ENCODE results near the gene SPACA6. TPM values are rescaled to one million over a fixed set of nuclear protein-coding genes. Genes with fewer than 3 reads are reported as not detected.

Gene SPACA6
- total RNA-seq, 1 donor from 2014 or later, result 13.9 TPM

- intact Hi-C loops (cut with micrococcal nuclease), result no loop called here
- ATAC-seq, result peak; percentile 33
- peak; percentile 88 for DNase-seq
Measured at GRCh38 chr19:51702103-51702824, 9.1 kb downstream of the SPACA6 start.

GRCh38 chr19:51702825-51703574 lies 9.9 kb downstream of the SPACA6 start:
- peak; percentile 1 for ATAC-seq
- DNase-seq, result peak; percentile 50
- intact Hi-C loops (cut with micrococcal nuclease), result no loop called here

- ATAC-seq (peak; percentile 95), DNase-seq (peak; percentile 99)
- intact Hi-C loops (cut with micrococcal nuclease), result no loop called here
Measured at GRCh38 chr19:51703575-51704515, 10.7 kb downstream of the SPACA6 start.

DNA sequence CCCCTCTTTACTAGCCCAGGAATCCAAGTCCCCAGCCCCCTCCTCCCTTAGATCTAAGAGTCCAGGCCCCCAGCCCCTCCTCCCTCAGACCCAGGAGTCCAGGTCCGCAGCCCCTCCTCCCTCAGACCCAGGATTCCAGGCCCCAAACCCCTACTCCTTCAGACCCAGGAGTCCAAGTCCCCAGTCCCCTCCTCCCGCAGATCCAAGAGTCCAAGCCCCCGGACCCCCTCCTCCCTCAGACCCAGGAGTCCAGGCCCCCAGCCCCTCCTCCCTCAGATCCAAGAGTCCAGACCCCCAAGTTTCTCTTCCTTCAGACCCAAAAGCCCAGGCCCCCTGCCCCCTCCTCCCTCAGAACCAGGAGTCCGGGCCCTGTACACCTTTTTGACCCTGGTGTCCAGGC lies 11.5 kb downstream of the SPACA6 start:
- ATAC-seq (no peak), DNase-seq (no peak)
- intact Hi-C loops (cut with micrococcal nuclease), result no loop called here

DNA sequence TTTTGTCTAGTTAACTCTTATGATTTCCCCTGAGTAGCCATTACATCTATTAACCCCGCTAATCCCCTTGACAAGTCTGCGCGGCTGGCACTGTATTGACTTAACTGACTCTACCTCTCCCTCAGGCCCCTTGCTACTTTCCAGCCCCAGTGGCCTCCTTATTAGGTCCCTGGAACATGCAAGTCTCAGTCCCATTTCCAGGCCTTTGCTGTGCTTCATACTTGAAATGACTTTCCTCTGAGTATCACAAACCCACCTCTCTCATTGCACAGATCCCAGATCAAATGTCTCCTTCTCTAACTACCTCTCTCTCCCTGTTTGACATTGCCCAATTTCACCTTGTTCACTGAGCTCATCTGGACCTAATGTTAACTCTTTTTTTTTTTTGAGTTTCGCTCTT lies 13.2 kb downstream of the SPACA6 start:
- intact Hi-C loops (cut with micrococcal nuclease), result no loop called here
- no peak for ATAC-seq

DNA sequence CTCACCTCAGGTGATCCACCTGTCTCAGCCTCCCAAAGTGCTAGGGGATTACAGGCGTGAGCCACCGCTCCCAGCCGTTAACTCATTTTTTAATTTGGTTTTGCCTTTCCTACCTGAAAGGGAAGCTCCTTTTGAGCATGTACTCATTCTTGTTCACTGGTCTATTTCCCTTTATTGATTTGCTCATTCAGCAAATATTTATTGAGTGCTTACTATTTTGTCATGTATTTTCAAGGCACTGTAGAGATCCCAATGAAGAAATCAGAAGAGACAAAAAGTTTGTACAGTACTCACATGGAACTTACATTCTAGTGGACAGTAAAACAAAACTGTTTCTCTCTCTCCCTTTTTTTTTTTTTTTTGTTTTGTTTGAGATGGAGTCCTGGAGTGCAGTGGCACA lies 13.8 kb downstream of the SPACA6 start:
- ATAC-seq (no peak), DNase-seq (no peak)
- intact Hi-C loops (cut with micrococcal nuclease), result no loop called here

More for the DNA sequence above, 13.2 kb downstream of the SPACA6 start:
- no peak for DNase-seq

- intact Hi-C loops (cut with micrococcal nuclease), result no loop called here
- DNase-seq (no peak), ATAC-seq (no peak)
Measured at GRCh38 chr19:51708811-51709210, 15.7 kb downstream of the SPACA6 start.

DNA sequence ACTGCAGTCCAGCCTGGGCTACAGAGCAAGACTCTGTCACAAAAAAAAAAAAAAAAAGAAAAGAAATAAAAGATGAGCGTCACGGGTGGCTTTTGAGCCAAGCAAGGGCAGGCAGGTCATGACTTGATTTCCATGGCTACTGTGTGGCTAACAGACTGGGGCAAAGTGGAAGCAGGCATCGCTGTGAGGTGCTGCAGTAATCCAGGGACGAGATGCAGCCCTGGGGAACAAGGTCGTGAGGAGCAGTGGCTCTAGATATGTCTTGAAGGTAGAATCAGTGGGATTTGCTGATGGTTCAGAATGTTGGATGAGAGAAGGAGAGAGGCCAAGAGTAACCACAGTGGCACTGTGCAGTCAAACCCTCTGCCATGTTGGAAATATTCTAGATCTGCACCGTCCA lies 16.4 kb downstream of the SPACA6 start:
- intact Hi-C loops (cut with micrococcal nuclease), result no loop called here
- DNase-seq (no peak), ATAC-seq (no peak)

DNA sequence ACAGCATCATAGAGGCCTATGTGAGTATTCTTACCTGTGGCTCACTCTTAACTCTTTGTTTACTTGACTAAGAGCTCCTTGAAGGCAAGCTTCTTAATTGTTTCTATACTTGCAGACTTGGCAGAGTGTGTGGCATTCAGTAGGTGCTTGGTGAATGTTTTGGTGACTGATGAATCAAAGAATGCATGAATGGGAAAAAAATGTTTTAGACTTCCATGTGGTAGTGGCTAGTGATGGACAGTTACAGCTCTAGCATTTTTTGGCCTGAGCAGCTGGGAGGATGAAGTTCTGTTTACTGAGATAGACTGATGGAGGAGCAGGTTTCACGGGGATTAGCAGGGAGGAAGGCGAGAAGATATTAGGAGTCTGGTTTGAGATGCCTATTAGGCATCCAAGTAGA lies 17.0 kb downstream of the SPACA6 start:
- DNase-seq (no peak), ATAC-seq (no peak)
- intact Hi-C loops (cut with micrococcal nuclease), result no loop called here

- ATAC-seq (no peak), DNase-seq (no peak)
- intact Hi-C loops (cut with micrococcal nuclease), result no loop called here
Measured at GRCh38 chr19:51711702-51712101, 18.6 kb downstream of the SPACA6 start.

DNA sequence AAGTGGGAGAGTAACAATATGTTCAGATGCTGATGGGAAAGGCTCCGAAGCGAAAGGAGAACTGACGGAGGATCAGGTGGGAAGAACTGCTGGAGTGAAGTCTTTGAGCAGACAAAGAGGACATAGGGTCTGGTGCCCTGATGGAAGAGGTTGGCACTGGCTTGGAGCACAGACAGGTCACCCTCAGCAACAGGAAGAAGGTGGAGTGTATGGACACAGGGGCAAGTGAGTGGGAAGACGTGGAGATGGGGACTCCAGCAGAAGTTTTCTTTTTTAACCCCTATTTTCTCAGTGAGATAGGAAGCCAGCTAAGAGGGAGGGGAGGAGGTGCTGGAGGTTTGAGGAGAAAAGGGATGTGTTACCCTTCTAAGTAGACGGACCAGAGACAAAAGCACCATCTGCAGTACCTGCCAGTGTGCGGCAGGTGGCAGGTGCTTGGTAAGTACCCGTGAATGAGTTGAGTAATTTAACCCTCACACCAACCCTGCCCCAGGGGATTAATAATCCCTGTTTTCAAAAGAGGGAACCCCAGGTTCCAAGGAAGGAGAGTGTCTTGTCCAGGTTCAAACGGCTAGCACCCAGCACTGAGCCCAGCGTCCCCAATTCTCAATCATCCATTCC lies 19.4 kb downstream of the SPACA6 start:
- intact Hi-C loops (cut with micrococcal nuclease), result no loop called here
- DNase-seq (no peak), ATAC-seq (peak; percentile 23)

DNA sequence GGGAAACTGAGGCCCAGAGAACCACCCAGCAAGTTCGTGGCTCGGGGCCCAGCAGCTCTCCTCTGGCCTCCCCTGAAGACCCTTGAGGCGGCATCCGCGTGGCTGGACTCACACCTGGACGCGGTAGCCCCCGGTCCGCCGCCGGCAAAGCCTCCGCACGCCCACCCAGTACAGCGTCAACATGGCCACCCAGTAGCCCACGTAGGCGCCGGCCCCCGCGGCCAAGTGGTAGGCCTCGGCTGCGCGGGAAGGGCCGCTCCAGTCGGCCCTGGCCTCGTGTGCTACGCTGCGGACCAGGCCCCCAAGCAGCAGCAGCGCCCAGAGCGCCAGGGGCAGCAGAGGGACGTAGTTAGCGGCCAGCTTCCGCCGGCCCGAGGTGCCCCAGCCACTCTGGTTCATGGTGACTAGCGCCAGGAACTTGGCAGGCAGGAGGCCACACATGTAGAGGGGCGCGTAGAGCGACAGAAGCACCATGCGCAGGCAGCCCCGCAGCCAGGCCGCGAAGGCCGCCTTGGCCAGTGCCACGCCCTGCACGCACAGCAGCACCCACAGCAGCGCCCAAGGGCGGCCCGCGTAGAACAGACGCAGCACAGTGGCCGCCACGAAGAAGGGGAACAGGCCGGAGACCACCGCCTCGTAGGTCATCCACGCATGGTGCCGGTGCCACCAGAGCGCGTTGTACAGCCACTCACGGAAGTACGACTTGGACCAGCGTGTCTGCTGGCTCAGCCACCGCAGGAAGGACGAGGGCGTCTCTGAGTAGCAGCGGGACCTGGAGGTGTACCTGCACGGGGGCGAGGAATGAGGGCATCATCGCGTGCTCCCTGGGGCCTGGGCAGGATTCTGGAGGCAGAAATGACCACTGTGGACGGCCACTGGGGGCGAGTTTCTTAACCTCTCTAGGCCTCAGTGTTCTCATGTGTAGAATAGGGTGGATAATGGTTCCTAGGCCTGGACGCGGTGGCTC lies 20.5 kb downstream of the SPACA6 start:
- DNase-seq (no peak), ATAC-seq (no peak)
- intact Hi-C loops (cut with micrococcal nuclease), result no loop called here

- DNase-seq, result no peak
- intact Hi-C loops (cut with micrococcal nuclease), result no loop called here
- no peak for ATAC-seq
Measured at GRCh38 chr19:51714848-51715247, 21.7 kb downstream of the SPACA6 start.

DNA sequence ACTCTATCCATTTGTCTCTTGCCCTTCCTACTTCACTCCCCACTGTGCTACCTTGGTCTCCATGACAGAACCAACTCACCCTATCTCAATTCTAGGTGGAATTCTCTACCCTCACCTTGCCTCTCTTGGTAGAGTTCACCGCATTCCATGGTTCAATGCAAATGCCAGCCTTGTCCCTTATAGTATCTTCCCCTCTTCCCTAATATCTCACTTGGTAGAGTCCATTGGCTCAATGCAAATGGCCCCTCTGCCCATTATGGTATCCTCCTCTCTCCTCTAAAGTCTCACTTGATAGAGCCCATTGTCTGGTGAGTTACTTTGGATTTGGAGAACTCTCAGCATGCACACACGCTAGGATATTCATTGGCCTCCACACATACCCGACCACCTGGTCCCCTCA lies 22.7 kb downstream of the SPACA6 start:
- intact Hi-C loops (cut with micrococcal nuclease), result no loop called here
- ATAC-seq, result no peak
- DNase-seq, result no peak

- ATAC-seq, result no peak
- no peak for DNase-seq
- intact Hi-C loops (cut with micrococcal nuclease), result no loop called here
Measured at GRCh38 chr19:51716925-51717324, 23.8 kb downstream of the SPACA6 start.

DNA sequence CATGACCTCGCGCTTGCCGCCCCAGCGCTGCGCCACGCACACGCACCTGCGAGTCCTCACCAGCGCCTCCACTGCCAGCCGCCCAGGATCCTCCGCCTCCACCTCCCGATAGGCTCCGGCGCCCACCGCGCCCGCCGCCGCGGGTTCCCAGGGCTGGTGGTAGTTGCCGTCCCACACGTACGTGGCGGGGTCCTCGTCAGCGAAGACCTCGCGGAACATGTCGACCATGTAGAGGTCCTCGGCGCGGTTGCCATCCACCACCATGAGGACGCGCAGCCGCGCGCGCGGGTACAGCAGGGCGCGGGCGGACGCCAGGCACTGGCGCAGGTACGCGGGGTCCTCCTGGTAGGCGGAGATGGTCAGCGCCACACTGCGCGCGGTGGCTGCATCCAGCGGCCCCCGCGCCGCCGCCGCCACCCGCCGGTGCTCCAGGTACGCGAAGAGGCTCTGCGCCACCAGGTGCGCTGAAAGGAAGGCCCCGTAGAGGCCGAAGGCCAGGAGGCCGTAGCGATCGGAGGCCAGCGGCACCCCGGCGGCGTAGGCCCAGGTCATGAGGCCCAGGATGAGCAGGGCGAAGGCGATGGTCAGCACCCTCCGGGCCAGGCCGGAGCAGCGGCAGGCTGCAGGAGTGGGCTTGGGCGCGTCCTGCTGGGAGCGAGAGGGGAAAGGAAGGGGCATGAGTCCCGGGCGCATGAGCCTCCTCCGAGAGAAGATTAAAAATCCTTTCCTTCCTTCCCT lies 26.3 kb downstream of the SPACA6 start:
- DNase-seq, result no peak
- ATAC-seq, result peak; percentile 15
- intact Hi-C loops (cut with micrococcal nuclease), result no loop called here

DNA sequence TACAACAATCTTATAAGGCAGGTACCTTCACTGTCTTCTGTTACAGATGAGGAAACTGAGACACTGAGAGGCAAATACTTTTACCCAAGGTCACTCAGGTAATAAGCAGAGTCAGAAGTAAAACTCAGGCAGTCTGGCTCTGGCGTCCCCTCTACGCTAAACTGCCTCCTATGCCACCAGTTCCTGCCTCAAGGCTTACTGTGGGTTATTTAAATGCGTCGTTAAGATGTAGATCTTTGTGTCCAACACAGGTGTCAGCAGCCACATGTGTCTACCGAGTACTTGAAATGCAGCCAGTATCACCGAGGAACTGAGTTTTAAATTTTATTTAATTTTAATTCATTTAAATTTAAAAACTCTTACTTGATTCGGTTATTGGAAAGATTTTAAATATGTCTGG lies 28.8 kb downstream of the SPACA6 start:
- no peak for DNase-seq

DNA sequence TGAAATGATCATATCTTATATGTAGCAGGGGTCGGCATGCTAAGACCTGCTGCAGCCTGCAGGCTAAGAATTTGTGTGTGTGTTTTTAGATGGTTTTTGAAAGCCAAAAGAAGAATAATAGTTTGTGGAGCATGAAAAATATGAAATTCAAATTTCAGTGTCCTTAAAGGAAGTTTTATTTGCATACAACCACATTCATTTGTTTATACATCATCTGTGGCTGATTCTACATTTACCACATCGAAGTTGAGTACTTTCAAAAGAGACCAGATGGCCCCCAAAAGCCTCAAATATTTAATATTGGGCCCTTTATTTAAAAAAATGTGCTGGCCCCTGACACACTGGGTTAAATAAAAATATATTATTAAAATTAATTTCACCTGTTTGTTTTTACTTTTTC lies 29.4 kb downstream of the SPACA6 start:
- intact Hi-C loops (cut with micrococcal nuclease), result no loop called here

More for the DNA sequence above, 28.8 kb downstream of the SPACA6 start:
- intact Hi-C loops (cut with micrococcal nuclease), result no loop called here
- ATAC-seq, result no peak

More for the DNA sequence above, 29.4 kb downstream of the SPACA6 start:
- DNase-seq (no peak), ATAC-seq (no peak)
